ENCODE data around the gene GFOD1.

Gene GFOD1

DNA sequence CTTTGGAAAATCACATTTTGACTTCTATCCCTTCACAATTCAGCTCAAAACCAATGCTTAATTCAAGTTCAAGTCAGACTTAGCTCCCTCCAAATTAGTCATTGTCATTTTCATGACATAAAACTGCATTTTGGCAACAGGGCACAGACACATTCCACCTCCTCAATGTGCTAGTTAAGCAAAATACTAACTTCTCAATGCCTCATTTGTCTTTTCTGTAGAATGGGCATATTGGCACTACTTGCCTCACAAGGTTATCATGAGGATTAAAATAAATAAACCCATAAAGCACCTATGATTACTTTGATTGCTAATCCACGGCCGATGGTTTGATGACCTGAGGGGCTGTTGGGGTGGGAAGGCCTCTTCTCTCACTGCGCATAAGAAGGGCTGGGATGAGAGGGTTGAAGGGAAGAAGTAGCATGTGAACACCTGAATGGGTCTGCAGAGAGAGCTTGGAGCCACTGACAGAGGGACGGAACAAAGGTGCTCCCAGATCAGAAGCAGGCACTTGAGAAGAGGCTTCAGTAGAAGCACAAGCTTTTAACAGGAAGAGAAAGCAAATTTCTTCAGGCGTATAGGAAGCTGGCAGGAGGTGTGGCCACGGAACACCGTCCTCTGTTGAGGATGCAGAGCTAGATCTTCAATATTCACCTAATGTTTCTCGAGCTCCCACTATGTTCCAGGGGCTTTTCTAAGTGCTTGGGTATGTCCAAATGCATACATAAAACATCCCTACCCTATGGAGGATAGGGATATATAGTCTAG is 147.4 kb downstream of the GFOD1 start:
- H3K27me3 ChIP-seq, result no peaks in the 10 kb centered on the region
- H3K27ac ChIP-seq, result no peak overlapping the region
- peaks cover 12 to 36% (median 28%) of the 10 kb centered on the region in 10 experiments for H3K4me1 ChIP-seq
- no peak for TF ChIP-seq Cebpa-rat (IDR thresholded peaks at IDR 0.05)
- no peaks in the 10 kb centered on the region for H4K20me1 ChIP-seq
- no peak overlapping the region for H3K9ac ChIP-seq
- no peak overlapping the region for H3K4me3 ChIP-seq
- no peaks in the 10 kb centered on the region for H3K36me3 ChIP-seq
- peak overlapping the region in 4 of 11 experiments; percentile 6 to 27 (median 14); a peak in 3 of 22 replicates for H3K4me2 ChIP-seq
- peaks cover 9 to 23% (median 16%) of the 10 kb centered on the region in 11 experiments; a peak in 19 of 22 replicates for H3K9me3 ChIP-seq (replicated peaks in 1 of 11)

DNA sequence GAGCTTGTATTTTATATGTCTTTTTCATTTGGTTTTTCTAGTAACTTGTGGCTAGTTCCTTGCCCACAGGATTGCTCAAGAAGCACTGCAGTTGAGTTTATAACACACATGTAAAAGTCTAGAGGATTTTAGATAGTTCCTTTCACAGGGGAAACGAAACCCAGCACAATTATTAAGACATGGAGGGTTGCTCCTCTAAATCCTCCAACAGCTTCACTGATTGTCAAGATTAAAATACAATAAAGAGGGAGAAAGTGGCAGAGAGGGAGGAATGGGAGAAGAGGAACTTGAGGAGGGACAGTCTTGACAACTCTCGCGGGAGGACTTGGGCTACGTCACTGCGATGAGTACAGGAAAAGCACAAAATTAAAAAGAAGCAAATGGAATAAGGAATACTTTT is 149.4 kb downstream of the GFOD1 start:
- H3K27ac ChIP-seq, result peak overlapping the region in 8 of 11 experiments; percentile 8 to 70 (median 47); a peak in 13 of 22 replicates
- H3K9ac ChIP-seq, result peak overlapping the region in 6 of 11 experiments; percentile 0 to 46 (median 28); a peak in 7 of 22 replicates
- peak in 1 of 11 experiments; percentile 39; a peak in 1 of 22 replicates for TF ChIP-seq Cebpa-rat (IDR thresholded peaks at IDR 0.05)
- H3K36me3 ChIP-seq, result no peaks in the 10 kb centered on the region
- H3K9me3 ChIP-seq (replicated peaks in 1 of 11), result peaks cover 9 to 21% (median 16%) of the 10 kb centered on the region in 11 experiments; a peak in 19 of 22 replicates
- no peaks in the 10 kb centered on the region for H4K20me1 ChIP-seq
- peak overlapping the region; percentile 35 to 82 (median 58) for H3K4me2 ChIP-seq
- peaks cover 12 to 36% (median 28%) of the 10 kb centered on the region in 10 experiments for H3K4me1 ChIP-seq
- no peaks in the 10 kb centered on the region for H3K27me3 ChIP-seq
- peak overlapping the region in 1 of 10 experiments; percentile 34; a peak in 1 of 20 replicates for H3K4me3 ChIP-seq

DNA sequence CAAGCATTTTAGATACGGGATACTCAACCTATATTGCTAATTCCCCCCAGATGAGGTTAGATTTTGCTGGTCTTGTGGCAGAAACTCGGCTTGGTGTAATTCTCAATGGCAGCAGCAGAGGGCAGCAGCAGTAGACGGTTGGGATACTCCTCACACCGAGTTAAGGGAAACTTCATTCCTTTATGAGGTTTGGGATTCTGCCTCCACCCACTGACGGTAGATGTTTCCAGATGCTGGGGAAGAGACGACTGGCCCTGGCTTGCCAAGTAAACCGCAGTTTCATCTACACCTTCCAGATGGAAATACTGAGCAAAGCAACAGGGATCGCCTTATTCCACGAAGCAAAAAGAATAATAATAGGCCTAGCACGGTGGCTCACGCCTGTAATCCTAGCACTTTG is 150.8 kb downstream of the GFOD1 start:
- Histone ChIP-seq H3K27ac (peak overlapping the region in 1 of 11 experiments; percentile 52; a peak in 1 of 22 replicates), H4K20me1 (no peaks in the 10 kb centered on the region), H3K4me2 (peak overlapping the region in 6 of 11 experiments; percentile 24 to 80 (median 63); a peak in 8 of 22 replicates), H3K36me3 (no peaks in the 10 kb centered on the region), H3K27me3 (no peaks in the 10 kb centered on the region), H3K9ac (no peak overlapping the region), H3K4me1 (peaks cover 12 to 36% (median 28%) of the 10 kb centered on the region in 10 experiments), H3K4me3 (no peak overlapping the region), H3K9me3 (replicated peaks in 1 of 11) (peaks cover 2 to 8% (median 4%) of the 10 kb centered on the region in 11 experiments; a peak in 18 of 22 replicates)
- no peak for TF ChIP-seq Cebpa-rat (IDR thresholded peaks at IDR 0.05)

DNA sequence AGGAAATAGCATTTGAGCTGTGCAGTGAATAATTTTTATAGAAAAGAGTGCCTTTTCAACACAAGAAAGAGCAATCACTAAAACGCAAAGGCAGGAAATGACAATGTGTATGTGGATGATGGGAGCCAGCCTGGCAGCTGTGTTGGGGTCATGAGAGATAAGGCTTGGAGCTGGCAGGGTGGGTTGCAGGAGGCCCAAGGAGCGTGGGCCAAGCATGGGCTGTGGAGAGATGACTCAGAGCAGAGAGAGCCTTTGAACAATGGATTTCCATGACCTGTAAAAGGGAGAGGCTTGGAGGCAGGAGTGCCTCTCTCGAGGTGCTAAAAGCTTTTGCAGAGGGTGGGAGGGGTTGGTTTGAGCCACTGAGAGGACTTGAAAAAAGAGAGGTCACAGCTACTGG is 152.4 kb downstream of the GFOD1 start:
- H3K27ac ChIP-seq, result no peak overlapping the region
- no peaks in the 10 kb centered on the region for H3K27me3 ChIP-seq
- no peak overlapping the region for H3K9ac ChIP-seq
- TF ChIP-seq Cebpa-rat (IDR thresholded peaks at IDR 0.05), result no peak
- H3K4me2 ChIP-seq, result no peak overlapping the region
- no peaks in the 10 kb centered on the region for H4K20me1 ChIP-seq
- H3K4me3 ChIP-seq, result no peak overlapping the region
- no peaks in the 10 kb centered on the region for H3K9me3 ChIP-seq (replicated peaks in 1 of 11)
- H3K4me1 ChIP-seq, result peaks cover 12 to 30% (median 25%) of the 10 kb centered on the region in 10 experiments
- H3K36me3 ChIP-seq, result no peaks in the 10 kb centered on the region

DNA sequence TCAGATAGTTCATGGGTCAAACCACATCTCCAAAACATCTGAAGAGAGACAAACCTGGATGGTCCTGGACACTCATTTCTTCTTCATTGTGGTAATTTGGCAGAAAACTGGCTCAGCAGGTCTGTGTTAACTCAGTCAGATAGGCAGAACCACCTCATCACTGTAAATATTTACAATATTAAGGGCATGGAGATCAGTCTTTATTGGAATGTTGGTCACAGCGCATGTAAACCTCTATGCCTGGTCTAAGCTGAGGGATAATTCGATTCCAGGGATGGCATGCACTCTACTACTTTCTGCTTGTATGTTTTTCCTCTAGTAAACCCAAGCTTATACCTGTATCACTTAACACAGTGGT is 155.1 kb downstream of the GFOD1 start:
- Histone ChIP-seq H3K4me2 (no peak overlapping the region), H3K4me1 (peaks cover 11 to 18% (median 16%) of the 10 kb centered on the region in 10 experiments), H3K4me3 (no peak overlapping the region), H3K9me3 (replicated peaks in 1 of 11) (no peaks in the 10 kb centered on the region), H4K20me1 (no peaks in the 10 kb centered on the region), H3K27me3 (no peaks in the 10 kb centered on the region), H3K36me3 (no peaks in the 10 kb centered on the region), H3K27ac (no peak overlapping the region), H3K9ac (no peak overlapping the region)
- TF ChIP-seq Cebpa-rat (IDR thresholded peaks at IDR 0.05), result no peak

DNA sequence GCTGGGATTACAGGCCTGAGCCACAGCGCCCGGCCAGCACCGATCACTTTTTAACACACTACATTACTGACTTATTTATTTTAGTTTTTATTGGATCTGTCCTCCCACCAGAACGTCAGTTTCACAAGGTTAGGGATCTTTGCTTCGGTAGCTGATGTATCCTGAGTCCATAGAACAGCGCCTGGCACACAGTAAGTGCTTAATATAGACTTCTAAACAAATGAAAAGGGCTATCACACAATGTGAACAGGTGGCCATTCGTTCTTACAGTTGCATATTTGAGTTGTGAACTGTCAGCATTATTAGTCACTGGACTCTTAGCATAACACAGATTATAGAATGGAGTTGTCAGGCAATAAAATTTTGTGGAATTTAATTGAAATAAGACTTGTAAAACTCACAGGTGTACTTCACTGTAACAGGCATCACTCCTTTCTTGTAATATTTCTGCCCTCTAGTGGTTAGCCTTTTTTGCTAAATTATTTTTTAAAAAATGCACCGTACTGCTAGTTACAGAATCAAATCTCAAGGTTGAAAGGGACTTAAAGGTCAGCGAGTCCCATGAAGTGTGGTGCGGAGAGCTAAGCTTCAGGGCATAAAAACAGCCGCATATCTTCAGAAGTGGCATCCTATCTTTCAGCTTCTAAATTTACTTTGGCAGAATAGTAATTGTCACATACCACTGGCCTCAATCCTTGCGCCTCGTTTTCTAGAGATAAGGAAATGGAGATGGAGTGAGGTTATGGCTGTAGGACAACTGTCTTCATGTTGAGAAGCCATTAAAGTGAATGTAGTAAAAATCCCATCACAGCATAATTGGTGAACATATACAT is 155.7 kb downstream of the GFOD1 start:
- Histone ChIP-seq H3K9ac (no peak overlapping the region), H3K4me3 (no peak overlapping the region), H4K20me1 (no peaks in the 10 kb centered on the region), H3K27me3 (no peaks in the 10 kb centered on the region), H3K36me3 (no peaks in the 10 kb centered on the region), H3K4me1 (peaks cover 14 to 18% (median 16%) of the 10 kb centered on the region in 10 experiments), H3K9me3 (replicated peaks in 1 of 11) (no peaks in the 10 kb centered on the region), H3K4me2 (no peak overlapping the region), H3K27ac (no peak overlapping the region)
- no peak for TF ChIP-seq Cebpa-rat (IDR thresholded peaks at IDR 0.05)

DNA sequence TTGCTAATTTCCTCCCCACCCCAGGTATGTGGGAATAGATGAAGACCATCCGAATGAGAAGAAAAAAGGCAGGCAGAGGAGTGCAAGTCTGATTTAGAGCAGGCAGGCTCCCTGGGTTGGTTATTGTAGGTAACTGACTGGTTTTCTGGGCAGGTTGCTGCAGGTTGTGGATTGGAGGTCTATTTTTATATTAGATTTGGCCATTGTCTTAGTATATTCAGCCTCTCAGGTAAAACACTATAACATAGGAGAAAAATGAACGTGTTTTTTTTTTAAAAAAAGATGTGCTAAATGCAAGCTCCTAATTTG is 158.6 kb downstream of the GFOD1 start:
- H3K9me3 ChIP-seq (replicated peaks in 1 of 11), result no peaks in the 10 kb centered on the region
- H3K9ac ChIP-seq, result peak overlapping the region; percentile 85 to 94 (median 89)
- H3K4me1 ChIP-seq, result peaks cover 22 to 47% (median 33%) of the 10 kb centered on the region in 10 experiments
- peaks cover 17 to 27% (median 22%) of the 10 kb centered on the region in 11 experiments for H3K36me3 ChIP-seq
- peak overlapping the region; percentile 78 to 96 (median 90) for H3K27ac ChIP-seq
- H3K4me2 ChIP-seq, result peak overlapping the region; percentile 74 to 97 (median 88)
- no peak for TF ChIP-seq Cebpa-rat (IDR thresholded peaks at IDR 0.05)
- no peaks in the 10 kb centered on the region for H3K27me3 ChIP-seq
- peak overlapping the region; percentile 68 to 96 (median 86) for H3K4me3 ChIP-seq
- H4K20me1 ChIP-seq, result no peaks in the 10 kb centered on the region

DNA sequence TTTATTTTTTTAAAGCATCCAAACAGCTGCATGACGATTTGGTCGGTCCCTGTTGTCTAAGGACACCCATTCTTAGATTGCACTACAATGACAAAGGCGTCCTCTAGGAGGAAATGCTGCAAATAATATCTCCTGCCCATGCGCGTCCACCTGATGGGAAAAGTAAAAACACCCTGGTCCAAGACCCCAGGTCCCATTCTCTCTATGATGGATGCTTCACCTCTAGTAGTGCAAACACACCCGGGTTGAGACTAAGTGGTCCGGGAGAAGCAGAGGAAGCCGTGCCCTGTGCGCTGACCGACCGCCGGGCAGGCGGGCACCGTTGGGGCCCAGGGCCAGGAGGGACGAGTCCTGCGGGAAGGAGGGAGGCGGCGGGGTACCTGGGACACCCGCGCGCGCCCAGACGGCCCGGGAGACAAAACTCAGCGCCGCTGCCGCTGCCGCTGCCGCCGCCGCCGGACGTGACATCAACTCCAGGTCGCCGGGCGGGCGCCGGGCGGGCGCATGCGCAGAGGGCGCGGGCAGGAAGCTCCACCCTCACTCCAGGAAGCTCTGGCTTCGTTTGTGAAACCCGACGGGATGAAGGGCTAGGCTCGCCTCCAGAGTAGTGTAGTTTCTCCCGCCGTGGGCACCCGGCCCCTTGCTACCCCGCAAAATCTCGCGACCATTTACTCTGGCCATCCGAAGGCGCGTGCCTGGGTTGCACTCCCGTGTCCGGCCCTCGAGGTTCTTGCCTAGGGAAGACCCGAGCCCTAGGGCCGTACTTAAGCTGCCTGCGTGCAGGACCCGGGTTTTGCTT is 159.1 kb downstream of the GFOD1 start, which contains the start of gene TBC1D7:
TSS of gene TBC1D7 (minus strand) at position 462 of the 799 bp plus-strand sequence. CDS start 1,639 bp downstream, outside the sequence.
- Histone ChIP-seq H3K9me3 (replicated peaks in 1 of 11) (no peaks in the 10 kb centered on the region), H4K20me1 (no peaks in the 10 kb centered on the region), H3K27ac (peak within 1 kb of the TSS; percentile 78 to 96 (median 90)), H3K27me3 (no peaks in the 10 kb centered on the region), H3K4me2 (peak within 1 kb of the TSS; percentile 85 to 97 (median 88)), H3K4me3 (peak within 1 kb of the TSS; percentile 68 to 96 (median 86)), H3K9ac (peak within 1 kb of the TSS; percentile 85 to 94 (median 89)), H3K4me1 (peaks cover 22 to 50% (median 33%) of the 10 kb centered on the region in 10 experiments), H3K36me3 (peaks cover 22 to 32% (median 28%) of the 10 kb centered on the region in 11 experiments)
- TF ChIP-seq Cebpa-rat (IDR thresholded peaks at IDR 0.05), result no peak
